ENCODE results near the gene ZNF10. TPM values are rescaled to one million over a fixed set of nuclear protein-coding genes. Genes with fewer than 3 reads are reported as not detected.

The ZNF10 gene
- total and polyA plus RNA-seq, 7 experiments from 2014 or later: 5.2 to 35.0 (median 28.1) TPM

DNA sequence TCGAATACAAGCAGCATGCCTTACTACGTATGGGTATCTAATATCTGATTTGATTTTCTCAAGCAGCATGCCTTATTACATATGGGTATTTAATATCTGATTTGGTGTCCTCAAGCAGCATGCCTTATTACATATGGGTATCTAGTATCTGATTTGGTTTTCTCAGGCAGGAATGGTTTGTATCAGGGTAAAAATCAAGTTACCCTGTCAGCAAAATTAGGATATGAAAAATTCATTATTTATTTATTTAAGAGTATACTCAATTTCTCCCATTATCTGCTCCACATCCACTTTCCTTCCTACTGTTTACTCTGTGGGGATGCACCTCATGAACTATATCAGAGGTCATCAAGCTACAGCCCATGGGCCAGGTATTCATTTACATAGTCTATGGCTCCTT, 22.3 kb upstream of the ZNF10 start:
- H3K27ac Mint-ChIP-seq: no peak overlapping the region
- H3K4me3 Mint-ChIP-seq: no peak overlapping the region
- Histone ChIP-seq H3K4me3 (ENCODE audit: low read length) (no peak overlapping the region), H3K36me3 (ENCODE audit: control insufficient read depth in 2 of 3, insufficient read depth in 3 of 3, low read length in 3 of 3) (peaks cover 16 to 48% (median 19%) of the 10 kb centered on the region in 3 experiments), H3K27me3 (ENCODE audit: control insufficient read depth in 2 of 2, insufficient read depth in 2 of 2, low read length in 2 of 2) (no peaks in the 10 kb centered on the region), H3K27ac (ENCODE audit: low read depth, low read length) (no peak overlapping the region), H3K9me3 (ENCODE audit: control insufficient read depth in 2 of 3, low read length in 3 of 3) (peaks cover 47 to 88% (median 54%) of the 10 kb centered on the region in 3 experiments), H3K4me1 (ENCODE audit: control insufficient read depth in 2 of 2, insufficient read depth in 2 of 2, low read length in 2 of 2) (no peaks in the 10 kb centered on the region)
- intact Hi-C loops (cut with micrococcal nuclease): no loop called here
- no peak for DNase-seq
- H3K36me3 Mint-ChIP-seq: peaks cover 29 to 71% (median 64%) of the 10 kb centered on the region in 5 donors
- H3K4me1 Mint-ChIP-seq: no peaks in the 10 kb centered on the region
- peaks cover 4 to 98% (median 82%) of the 10 kb centered on the region in 11 donors for H3K9me3 Mint-ChIP-seq
- no peaks in the 10 kb centered on the region for H3K27me3 Mint-ChIP-seq
- ChIA-PET POLR2A (interaction anchor here (0.9 kb wide), 1 partner anchor 97 kb away, joined by 3 read pairs; no protein-coding TSS in a partner anchor), CTCF (no interaction called here)
- no peak for ATAC-seq

GRCh38 chr12:133120385-133121191, 9.8 kb upstream of the ZNF10 start:
- intact Hi-C loops (cut with micrococcal nuclease): no loop called here
- Mint-ChIP-seq H3K9me3 (peaks cover 24 to 100% (median 81%) of the 10 kb centered on the region in 11 donors), H3K4me3 (no peak overlapping the region), H3K27ac (no peak overlapping the region), H3K36me3 (peaks cover 40 to 83% (median 70%) of the 10 kb centered on the region in 5 donors), H3K4me1 (peaks cover 0 to 7% (median 0%) of the 10 kb centered on the region in 7 donors), H3K27me3 (no peaks in the 10 kb centered on the region)
- CTCF ChIA-PET: no interaction called here
- H3K4me3 ChIP-seq (ENCODE audit: low read length): peak overlapping the region; percentile 26
- no peak overlapping the region for H3K27ac ChIP-seq (ENCODE audit: low read depth, low read length)
- H3K36me3 ChIP-seq (ENCODE audit: control insufficient read depth in 2 of 3, insufficient read depth in 3 of 3, low read length in 3 of 3): peaks cover 7 to 41% (median 20%) of the 10 kb centered on the region in 3 experiments
- no peaks in the 10 kb centered on the region for H3K27me3 ChIP-seq (ENCODE audit: control insufficient read depth in 2 of 2, insufficient read depth in 2 of 2, low read length in 2 of 2)
- H3K9me3 ChIP-seq (ENCODE audit: control insufficient read depth in 2 of 3, low read length in 3 of 3): peaks cover 35 to 99% (median 74%) of the 10 kb centered on the region in 3 experiments
- DNase-seq (no peak), ATAC-seq (no peak)
- no peaks in the 10 kb centered on the region for H3K4me1 ChIP-seq (ENCODE audit: control insufficient read depth in 2 of 2, insufficient read depth in 2 of 2, low read length in 2 of 2)
- POLR2A ChIA-PET: interaction anchor here (1.0 kb wide), 1 partner anchor 10 kb away, joined by 3 read pairs; the partner anchor contains the start of genes ZNF10 and ZNF891

DNA sequence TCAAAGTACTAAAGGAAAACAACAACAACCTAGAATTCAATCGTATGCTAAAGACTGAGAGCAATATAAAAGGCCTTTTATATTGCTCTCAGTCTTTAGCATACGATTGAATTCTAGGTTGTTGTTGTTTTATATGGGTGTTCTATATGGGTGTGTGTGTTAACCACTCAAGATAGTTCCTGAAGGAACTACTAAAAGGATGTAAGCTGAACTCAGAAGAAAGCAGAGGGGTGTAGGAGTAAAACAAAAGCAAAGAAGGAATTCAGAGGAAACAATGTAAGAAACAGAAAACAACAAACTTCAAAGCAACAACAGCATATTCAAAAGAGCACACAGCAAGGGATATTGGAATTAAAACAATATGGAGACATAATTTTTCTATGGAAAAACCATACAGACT, 5.8 kb upstream of the ZNF10 start:
- peaks cover 0 to 16% (median 7%) of the 10 kb centered on the region in 7 donors for H3K4me1 Mint-ChIP-seq
- peak overlapping the region in 3 of 10 donors; percentile 5 to 23 (median 17) for H3K4me3 Mint-ChIP-seq
- H3K27me3 Mint-ChIP-seq: no peaks in the 10 kb centered on the region
- ATAC-seq (no peak), DNase-seq (no peak)
- ChIA-PET POLR2A (interaction anchor here (0.6 kb wide), 1 partner anchor 168 kb away, joined by 6 read pairs; no protein-coding TSS in a partner anchor), CTCF (interaction anchor here (0.6 kb wide), 1 partner anchor 469 kb away, joined by 4 read pairs; no protein-coding TSS in a partner anchor)
- Histone ChIP-seq H3K4me3 (ENCODE audit: low read length) (peak overlapping the region; percentile 13), H3K36me3 (ENCODE audit: control insufficient read depth in 2 of 3, insufficient read depth in 3 of 3, low read length in 3 of 3) (peaks cover 7 to 65% (median 20%) of the 10 kb centered on the region in 3 experiments), H3K4me1 (ENCODE audit: control insufficient read depth in 2 of 2, insufficient read depth in 2 of 2, low read length in 2 of 2) (no peaks in the 10 kb centered on the region), H3K27ac (ENCODE audit: low read depth, low read length) (no peak overlapping the region), H3K9me3 (ENCODE audit: control insufficient read depth in 2 of 3, low read length in 3 of 3) (peaks cover 25 to 94% (median 45%) of the 10 kb centered on the region in 3 experiments), H3K27me3 (ENCODE audit: control insufficient read depth in 2 of 2, insufficient read depth in 2 of 2, low read length in 2 of 2) (no peaks in the 10 kb centered on the region)
- H3K36me3 Mint-ChIP-seq: peaks cover 21 to 70% (median 65%) of the 10 kb centered on the region in 5 donors
- H3K27ac Mint-ChIP-seq: no peak overlapping the region
- H3K9me3 Mint-ChIP-seq: peaks cover 10 to 100% (median 70%) of the 10 kb centered on the region in 11 donors
- intact Hi-C loops (cut with micrococcal nuclease): no loop called here

DNA sequence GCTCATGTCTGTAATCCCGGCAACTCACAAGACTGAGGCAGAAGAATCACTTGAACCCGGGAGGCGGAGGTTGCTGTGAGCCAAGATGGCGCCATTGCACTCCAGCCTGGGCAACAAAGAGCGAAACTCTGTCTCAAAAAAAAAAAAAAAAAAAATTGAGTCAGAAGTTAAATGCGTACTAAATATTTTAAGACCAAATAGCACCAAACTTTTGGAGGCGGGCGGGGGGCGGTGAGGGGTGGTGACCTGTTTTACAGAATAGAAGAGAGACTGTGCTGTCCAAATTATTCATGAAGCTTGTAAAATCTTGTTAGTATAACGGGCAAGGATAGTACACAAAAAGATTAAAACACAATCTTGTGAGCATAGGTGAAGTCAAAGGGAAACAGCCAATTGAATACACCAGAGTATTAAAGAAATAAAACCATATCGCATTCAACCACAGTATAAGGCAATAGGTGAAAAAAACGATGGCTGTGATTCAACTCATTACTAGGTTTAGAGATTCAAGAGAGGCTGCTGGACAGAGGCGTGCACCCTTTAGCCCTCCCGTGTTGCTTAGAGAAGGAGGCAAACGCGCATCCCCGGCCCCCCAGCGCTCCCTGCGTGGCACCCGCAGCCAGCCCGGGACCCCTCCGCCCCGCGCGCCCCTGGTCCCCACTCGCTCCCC, 924 bp upstream of the ZNF10 start:
- intact Hi-C loops (cut with micrococcal nuclease): loop anchor here (1.0 to 5.0 kb wide), 11 partner anchors 49 to 367 kb away; partner anchors contain the start of genes CHFR (in 2 of the 2), ZNF140 (in 2 of the 2), ZNF26 (in 2 of the 2) and ZNF268 (in 2 of the 2)
- no peaks in the 10 kb centered on the region for H3K27me3 Mint-ChIP-seq
- Histone ChIP-seq H3K4me1 (ENCODE audit: control insufficient read depth in 2 of 2, insufficient read depth in 2 of 2, low read length in 2 of 2) (peaks cover 0 to 7% of the 10 kb centered on the region in 2 donors), H3K27me3 (ENCODE audit: control insufficient read depth in 2 of 2, insufficient read depth in 2 of 2, low read length in 2 of 2) (no peaks in the 10 kb centered on the region), H3K36me3 (ENCODE audit: control insufficient read depth in 2 of 3, insufficient read depth in 3 of 3, low read length in 3 of 3) (peaks cover 3 to 46% (median 8%) of the 10 kb centered on the region in 3 experiments), H3K4me3 (ENCODE audit: low read length) (peak overlapping the region; percentile 62), H3K27ac (ENCODE audit: low read depth, low read length) (peak overlapping the region; percentile 98), H3K9me3 (ENCODE audit: control insufficient read depth in 2 of 3, low read length in 3 of 3) (peaks cover 12 to 68% (median 21%) of the 10 kb centered on the region in 3 experiments)
- H3K4me3 Mint-ChIP-seq: peak overlapping the region; percentile 90 to 99 (median 94)
- H3K36me3 Mint-ChIP-seq: peaks cover 20 to 68% (median 64%) of the 10 kb centered on the region in 5 donors
- peaks cover 12 to 100% (median 61%) of the 10 kb centered on the region in 11 donors for H3K9me3 Mint-ChIP-seq
- ChIA-PET POLR2A (interaction anchor here (0.9 to 3.4 kb wide), 6 partner anchors 20 to 143 kb away, joined by 4 to 23 read pairs (median 10); partner anchors contain the start of genes ZNF140, ZNF26 and ZNF84), CTCF (no interaction called here)
- H3K27ac Mint-ChIP-seq: peak overlapping the region; percentile 97 to 100 (median 99)
- ATAC-seq (peak; percentile 2), DNase-seq (peak in 1 of 9 donors; percentile 14)
- peaks cover 14 to 51% (median 27%) of the 10 kb centered on the region in 7 donors for H3K4me1 Mint-ChIP-seq

GRCh38 chr12:133130808-133131128, 341 bp downstream of the ZNF10 start:
- no peaks in the 10 kb centered on the region for H3K27me3 ChIP-seq (ENCODE audit: control insufficient read depth in 2 of 2, insufficient read depth in 2 of 2, low read length in 2 of 2)
- H3K9me3 Mint-ChIP-seq: peaks cover 18 to 100% (median 60%) of the 10 kb centered on the region in 11 donors
- H3K27me3 Mint-ChIP-seq: no peaks in the 10 kb centered on the region
- peak overlapping the region; percentile 90 to 99 (median 94) for H3K4me3 Mint-ChIP-seq
- ATAC-seq: peak; percentile 26
- no peak for DNase-seq
- ChIA-PET POLR2A (interaction anchor here (0.6 to 3.4 kb wide), 10 partner anchors 11 to 356 kb away, joined by 3 to 23 read pairs (median 6); partner anchors contain the start of genes ZNF140, ZNF26 and ZNF84), CTCF (no interaction called here)
- peak overlapping the region; percentile 62 for H3K4me3 ChIP-seq (ENCODE audit: low read length)
- H3K4me1 Mint-ChIP-seq: peaks cover 15 to 51% (median 27%) of the 10 kb centered on the region in 7 donors
- peaks cover 27 to 68% (median 65%) of the 10 kb centered on the region in 5 donors for H3K36me3 Mint-ChIP-seq
- intact Hi-C loops (cut with micrococcal nuclease): loop anchor here (1.0 to 5.0 kb wide), 11 partner anchors 50 to 368 kb away; partner anchors contain the start of genes CHFR (in 2 of the 2), ZNF140 (in 2 of the 2), ZNF26 (in 2 of the 2) and ZNF268 (in 2 of the 2)
- H3K4me1 ChIP-seq (ENCODE audit: control insufficient read depth in 2 of 2, insufficient read depth in 2 of 2, low read length in 2 of 2): peaks cover 0 to 7% of the 10 kb centered on the region in 2 donors
- peaks cover 0 to 48% (median 9%) of the 10 kb centered on the region in 3 experiments for H3K36me3 ChIP-seq (ENCODE audit: control insufficient read depth in 2 of 3, insufficient read depth in 3 of 3, low read length in 3 of 3)
- H3K27ac ChIP-seq (ENCODE audit: low read depth, low read length): peak overlapping the region; percentile 98
- peak overlapping the region; percentile 97 to 100 (median 99) for H3K27ac Mint-ChIP-seq
- peaks cover 0 to 68% (median 13%) of the 10 kb centered on the region in 3 experiments for H3K9me3 ChIP-seq (ENCODE audit: control insufficient read depth in 2 of 3, low read length in 3 of 3)

- Mint-ChIP-seq H3K4me1 (peaks cover 6 to 41% (median 19%) of the 10 kb centered on the region in 7 donors), H3K36me3 (peaks cover 61 to 89% (median 83%) of the 10 kb centered on the region in 5 donors), H3K27ac (peak overlapping the region in 2 of 9 donors; percentile 29 to 82), H3K27me3 (no peaks in the 10 kb centered on the region), H3K4me3 (peak overlapping the region in 2 of 10 donors; percentile 5 to 9), H3K9me3 (peaks cover 37 to 100% (median 66%) of the 10 kb centered on the region in 11 donors)
- H3K9me3 ChIP-seq (ENCODE audit: control insufficient read depth in 2 of 3, low read length in 3 of 3): peaks cover 0 to 80% (median 42%) of the 10 kb centered on the region in 3 experiments
- ATAC-seq: no peak
- POLR2A ChIA-PET: no interaction called here
- H3K27ac ChIP-seq (ENCODE audit: low read depth, low read length): no peak overlapping the region
- H3K4me1 ChIP-seq (ENCODE audit: control insufficient read depth in 2 of 2, insufficient read depth in 2 of 2, low read length in 2 of 2): peaks cover 0 to 7% of the 10 kb centered on the region in 2 donors
- no peaks in the 10 kb centered on the region for H3K27me3 ChIP-seq (ENCODE audit: control insufficient read depth in 2 of 2, insufficient read depth in 2 of 2, low read length in 2 of 2)
- CTCF ChIA-PET: no interaction called here
- peaks cover 0 to 72% (median 18%) of the 10 kb centered on the region in 3 experiments for H3K36me3 ChIP-seq (ENCODE audit: control insufficient read depth in 2 of 3, insufficient read depth in 3 of 3, low read length in 3 of 3)
- no peak overlapping the region for H3K4me3 ChIP-seq (ENCODE audit: low read length)
- no peak for DNase-seq
- intact Hi-C loops (cut with micrococcal nuclease): no loop called here
Observed at GRCh38 chr12:133135747-133136146, 5.3 kb downstream of the ZNF10 start.
